Right lobe of liver (tissue), 4 donors: ENCODE results near the gene M1AP.

Experiments used
- POLR2A ChIP-seq: fragments of 450-650 bp; IDR thresholded peaks from one replicate; pipeline ENCODE4 v1.6.1; 2017; ENCODE audit warnings: antibody characterized with exemption, mild to moderate bottlenecking
- TF ChIP-seq, protein P1 (sequence below), 4 donors: fragments of 200-600 bp in 3 of 4; fragments of 450-650 bp in 1 of 4; IDR thresholded peaks; one replicate each; pipeline versions ENCODE4 v1.5.1 to v1.8.0; 2016 to 2022; ENCODE audit warnings: antibody characterized with exemption in 4 of 4, mild to moderate bottlenecking in 2 of 4
- donor health status: DM: no; HTN: no; CAD: no.
- donor health status: DM: no; HTN: no; CAD: no.
- donor health status: DM: no; HTN: yes; CAD: no.

DNA sequence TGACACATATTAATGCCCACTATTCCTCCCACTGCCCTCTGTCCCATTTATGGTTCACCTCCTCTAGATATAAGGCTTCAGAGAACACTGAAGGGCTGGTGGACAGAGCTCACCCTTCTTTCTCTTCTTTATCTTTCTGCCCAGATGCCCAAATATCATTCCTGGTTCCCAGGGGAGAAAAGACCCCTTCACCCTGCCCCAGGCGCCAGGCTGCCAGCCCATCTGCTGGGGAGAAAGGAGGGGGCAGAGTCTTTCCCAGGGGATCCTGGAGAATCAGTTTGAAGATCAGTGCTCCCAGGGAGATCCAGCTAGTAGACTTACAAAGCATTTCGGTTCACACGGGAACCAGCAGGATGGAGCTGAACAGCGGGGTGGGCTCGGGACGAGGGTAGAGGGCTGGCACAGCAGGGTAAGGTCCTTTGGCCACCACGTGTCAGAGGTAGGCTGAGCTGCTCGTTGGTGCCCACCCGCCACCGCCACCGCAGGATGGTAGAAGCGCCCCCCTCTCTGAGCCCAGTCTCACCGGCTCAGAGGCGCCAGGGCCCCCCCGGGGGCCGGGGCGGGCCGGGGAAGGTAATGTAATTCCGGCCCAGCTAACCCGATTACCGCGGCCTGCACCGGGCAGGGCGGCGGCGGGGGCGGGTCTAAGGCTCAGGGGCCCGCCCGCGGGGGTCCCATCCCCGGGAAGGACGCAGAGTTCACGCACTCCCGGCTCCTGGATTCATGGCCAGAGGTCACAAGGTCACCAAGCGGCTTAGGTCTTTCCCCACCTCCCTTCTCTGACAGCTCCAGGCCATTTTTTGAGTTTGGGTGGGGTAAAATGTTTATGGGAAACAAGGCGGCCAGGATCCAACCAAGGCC, 135.2 kb downstream of the M1AP start:
- no peak for TF ChIP-seq POLR2A
- TF ChIP-seq, protein P1, sequence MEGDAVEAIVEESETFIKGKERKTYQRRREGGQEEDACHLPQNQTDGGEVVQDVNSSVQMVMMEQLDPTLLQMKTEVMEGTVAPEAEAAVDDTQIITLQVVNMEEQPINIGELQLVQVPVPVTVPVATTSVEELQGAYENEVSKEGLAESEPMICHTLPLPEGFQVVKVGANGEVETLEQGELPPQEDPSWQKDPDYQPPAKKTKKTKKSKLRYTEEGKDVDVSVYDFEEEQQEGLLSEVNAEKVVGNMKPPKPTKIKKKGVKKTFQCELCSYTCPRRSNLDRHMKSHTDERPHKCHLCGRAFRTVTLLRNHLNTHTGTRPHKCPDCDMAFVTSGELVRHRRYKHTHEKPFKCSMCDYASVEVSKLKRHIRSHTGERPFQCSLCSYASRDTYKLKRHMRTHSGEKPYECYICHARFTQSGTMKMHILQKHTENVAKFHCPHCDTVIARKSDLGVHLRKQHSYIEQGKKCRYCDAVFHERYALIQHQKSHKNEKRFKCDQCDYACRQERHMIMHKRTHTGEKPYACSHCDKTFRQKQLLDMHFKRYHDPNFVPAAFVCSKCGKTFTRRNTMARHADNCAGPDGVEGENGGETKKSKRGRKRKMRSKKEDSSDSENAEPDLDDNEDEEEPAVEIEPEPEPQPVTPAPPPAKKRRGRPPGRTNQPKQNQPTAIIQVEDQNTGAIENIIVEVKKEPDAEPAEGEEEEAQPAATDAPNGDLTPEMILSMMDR (IDR thresholded peaks at IDR 0.05), result no peak
